ENCODE results near the gene AP2A2.

Gene AP2A2

GRCh38 chr11:1049071-1049405, 123.4 kb downstream of the AP2A2 start:
- Histone ChIP-seq H3K4me1 (ENCODE audit: control insufficient read depth, low read length) (0 out of 2 replicates have a peak, but pooled peaks cover 4% of the 10 kb centered on the region), H3K36me3 (ENCODE audit: control insufficient read depth, low read length) (no peaks in the 10 kb centered on the region), H3K4me2 (ENCODE audit: low read length) (no peak overlapping the region), H3F3A (ENCODE audit: control insufficient read depth, insufficient read depth) (no peaks in the 10 kb centered on the region), H3K9me2 (replicated peaks; ENCODE audit: control insufficient read depth, low read length) (no peaks in the 10 kb centered on the region), H4K20me1 (ENCODE audit: control insufficient read depth, insufficient read depth, low read depth, low read length) (no peaks in the 10 kb centered on the region), H3K79me2 (ENCODE audit: control insufficient read depth, low read length) (no peaks in the 10 kb centered on the region), H3K27ac (ENCODE audit: low read depth, low read length) (no peak overlapping the region), H3K4me3 (ENCODE audit: low read length) (no peak overlapping the region), H3K27me3 (ENCODE audit: control insufficient read depth, low read length) (no peaks in the 10 kb centered on the region), H3K9me3 (ENCODE audit: control insufficient read depth, insufficient read depth, low read length) (no peaks in the 10 kb centered on the region)
- TF ChIP-seq CTCF (IDR thresholded peaks at IDR 0.05; ENCODE audit: low read depth, low read length, poor library complexity, severe bottlenecking) (no peak), EZH2phosphoT487 (IDR thresholded peaks at IDR 0.05; ENCODE audit: borderline replicate concordance, low read length) (no peak)

- Histone ChIP-seq H3K79me2 (ENCODE audit: control insufficient read depth, low read length) (no peaks in the 10 kb centered on the region), H3K9me2 (replicated peaks; ENCODE audit: control insufficient read depth, low read length) (no peaks in the 10 kb centered on the region), H4K20me1 (ENCODE audit: control insufficient read depth, insufficient read depth, low read depth, low read length) (no peaks in the 10 kb centered on the region), H3K27me3 (ENCODE audit: control insufficient read depth, low read length) (no peaks in the 10 kb centered on the region), H3K9me3 (ENCODE audit: control insufficient read depth, insufficient read depth, low read length) (no peaks in the 10 kb centered on the region), H3K36me3 (ENCODE audit: control insufficient read depth, low read length) (no peaks in the 10 kb centered on the region), H3K4me1 (ENCODE audit: control insufficient read depth, low read length) (0 out of 2 replicates have a peak, but pooled peaks cover 4% of the 10 kb centered on the region), H3K27ac (ENCODE audit: low read depth, low read length) (no peak overlapping the region), H3F3A (ENCODE audit: control insufficient read depth, insufficient read depth) (no peaks in the 10 kb centered on the region), H3K4me3 (ENCODE audit: low read length) (no peak overlapping the region), H3K4me2 (ENCODE audit: low read length) (no peak overlapping the region)
- TF ChIP-seq EZH2phosphoT487 (IDR thresholded peaks at IDR 0.05; ENCODE audit: borderline replicate concordance, low read length) (no peak), CTCF (IDR thresholded peaks at IDR 0.05; ENCODE audit: low read depth, low read length, poor library complexity, severe bottlenecking) (no peak)
Measured at GRCh38 chr11:1049431-1049891, 123.8 kb downstream of the AP2A2 start.

- 0 out of 2 replicates have a peak, but pooled peaks cover 4% of the 10 kb centered on the region for H3K4me1 ChIP-seq (ENCODE audit: control insufficient read depth, low read length)
- no peaks in the 10 kb centered on the region for H3K9me2 ChIP-seq (replicated peaks; ENCODE audit: control insufficient read depth, low read length)
- H3K27me3 ChIP-seq (ENCODE audit: control insufficient read depth, low read length) = no peaks in the 10 kb centered on the region
- H3K9me3 ChIP-seq (ENCODE audit: control insufficient read depth, insufficient read depth, low read length) = no peaks in the 10 kb centered on the region
- H3K4me2 ChIP-seq (ENCODE audit: low read length) = no peak overlapping the region
- TF ChIP-seq EZH2phosphoT487 (IDR thresholded peaks at IDR 0.05; ENCODE audit: borderline replicate concordance, low read length) (no peak), CTCF (IDR thresholded peaks at IDR 0.05; ENCODE audit: low read depth, low read length, poor library complexity, severe bottlenecking) (no peak)
- no peaks in the 10 kb centered on the region for H3K79me2 ChIP-seq (ENCODE audit: control insufficient read depth, low read length)
- no peaks in the 10 kb centered on the region for H3F3A ChIP-seq (ENCODE audit: control insufficient read depth, insufficient read depth)
- no peak overlapping the region for H3K27ac ChIP-seq (ENCODE audit: low read depth, low read length)
- no peaks in the 10 kb centered on the region for H3K36me3 ChIP-seq (ENCODE audit: control insufficient read depth, low read length)
- H4K20me1 ChIP-seq (ENCODE audit: control insufficient read depth, insufficient read depth, low read depth, low read length) = no peaks in the 10 kb centered on the region
- no peak overlapping the region for H3K4me3 ChIP-seq (ENCODE audit: low read length)
Measured at GRCh38 chr11:1049911-1050580, 124.4 kb downstream of the AP2A2 start.
